ENCODE results near the gene ITPRID2. TPM values are rescaled to one million over a fixed set of nuclear protein-coding genes. Genes with fewer than 3 reads are reported as not detected.

ITPRID2 gene
- total RNA-seq, 1 experiment from 2014 or later = 1,605 TPM

- no peaks in the 10 kb centered on the region for H3K36me3 ChIP-seq (ENCODE audit: control insufficient read depth in 1 of 2, insufficient read depth in 2 of 2, low read length in 2 of 2)
- H3K4me2 ChIP-seq (ENCODE audit: low read length) = no peak overlapping the region
- no peak overlapping the region for H3K9ac ChIP-seq (ENCODE audit: low read length)
- ChIA-PET POLR2A (no interaction called here), CTCF (no interaction called here), RAD21 (ENCODE audit: low non-redundant PET in 1 of 2, low total read pairs in 2 of 2, uncharacterized antibody in 2 of 2, unreplicated experiment in 2 of 2) (no interaction called here)
- no peaks in the 10 kb centered on the region for H4K20me1 ChIP-seq (ENCODE audit: insufficient read depth)
- H3K4me3 ChIP-seq (replicated peaks in 1 of 2; ENCODE audit: low read depth in 1 of 2, low read length in 2 of 2) = no peak overlapping the region
- DNase-seq (ENCODE audit: low read depth, low spot score) (no peak), ATAC-seq (no peak)
- intact Hi-C loops (cut with micrococcal nuclease) = no loop called here
- H3K9me2 ChIP-seq (ENCODE audit: insufficient read depth) = no peaks in the 10 kb centered on the region
- peaks cover 6% of the 10 kb centered on the region for H3K79me2 ChIP-seq (ENCODE audit: insufficient read depth, low read length)
- no peaks in the 10 kb centered on the region for H3K9me3 ChIP-seq (ENCODE audit: control insufficient read depth in 1 of 2, insufficient read depth in 1 of 2, low read depth in 1 of 2, low read length in 2 of 2)
- no peak for TF ChIP-seq ZFX (IDR thresholded peaks at IDR 0.05)
- no peak for TF ChIP-seq SIN3A (IDR thresholded peaks at IDR 0.05; ENCODE audit: low read depth)
- no peak for TF ChIP-seq EZH2 (IDR thresholded peaks at IDR 0.05)
- no peak for TF ChIP-seq CBX3 (IDR thresholded peaks at IDR 0.05; ENCODE audit: low read depth)
- TF ChIP-seq TCF7L2 (IDR thresholded peaks at IDR 0.05; ENCODE audit: borderline replicate concordance, extremely low read depth, insufficient read depth, insufficient read length) = no peak
- no peak for TF ChIP-seq ZBTB33 (IDR thresholded peaks at IDR 0.05; ENCODE audit: extremely low read depth, insufficient replicate concordance, low read length)
- no peak for TF ChIP-seq POLR2A (IDR thresholded peaks at IDR 0.05; ENCODE audit: borderline replicate concordance, extremely low read depth, insufficient read depth, insufficient read length)
- no peak for TF ChIP-seq POLR2AphosphoS5 (IDR thresholded peaks at IDR 0.05; ENCODE audit: low read depth, low read length)
- TF ChIP-seq YY1 (IDR thresholded peaks at IDR 0.05; ENCODE audit: extremely low read depth, insufficient replicate concordance, low read depth, low read length) = no peak
- TF ChIP-seq ELF1 (IDR thresholded peaks at IDR 0.05; ENCODE audit: borderline replicate concordance, low read depth) = no peak
- no peak for TF ChIP-seq EZH2phosphoT487 (IDR thresholded peaks at IDR 0.05; ENCODE audit: borderline replicate concordance)
- no peak for TF ChIP-seq REST (IDR thresholded peaks at IDR 0.05; ENCODE audit: low read depth)
- no peak overlapping the region for H3K27ac ChIP-seq (ENCODE audit: low read depth, low read length)
- BruUV-seq (replicated peaks) = no TSS peak
- no peaks in the 10 kb centered on the region for H3K27me3 ChIP-seq (ENCODE audit: insufficient read depth, low read length)
- peaks cover 0 to 6% of the 10 kb centered on the region in 2 experiments; a peak in 2 of 4 replicates for H3K4me1 ChIP-seq (ENCODE audit: control insufficient read depth in 1 of 2, insufficient read depth in 2 of 2, low read length in 2 of 2)
- H2AFZ ChIP-seq (ENCODE audit: low read depth, low read length, poor library complexity, severe bottlenecking) = no peak overlapping the region
Observed at GRCh38 chr2:181972431-181973170, 81.1 kb downstream of the ITPRID2 start.
